GM18868 (cell line): ENCODE measurements around the gene CAMTA2.
"Not testable (repeated sequence)": the region's sequence is repeated elsewhere in the genome, so short reads cannot be mapped to it uniquely, and the experiment has no call there.

ENCODE experiments used
- ATAC-seq: cut with Tn5 transposase; IDR thresholded peaks from one replicate; pipeline ENCODE4 v1.9.1; 2021; ENCODE audit warnings: mild to moderate bottlenecking, moderate library complexity; ENCODE audit not compliant: unreplicated experiment

The CAMTA2 gene

DNA sequence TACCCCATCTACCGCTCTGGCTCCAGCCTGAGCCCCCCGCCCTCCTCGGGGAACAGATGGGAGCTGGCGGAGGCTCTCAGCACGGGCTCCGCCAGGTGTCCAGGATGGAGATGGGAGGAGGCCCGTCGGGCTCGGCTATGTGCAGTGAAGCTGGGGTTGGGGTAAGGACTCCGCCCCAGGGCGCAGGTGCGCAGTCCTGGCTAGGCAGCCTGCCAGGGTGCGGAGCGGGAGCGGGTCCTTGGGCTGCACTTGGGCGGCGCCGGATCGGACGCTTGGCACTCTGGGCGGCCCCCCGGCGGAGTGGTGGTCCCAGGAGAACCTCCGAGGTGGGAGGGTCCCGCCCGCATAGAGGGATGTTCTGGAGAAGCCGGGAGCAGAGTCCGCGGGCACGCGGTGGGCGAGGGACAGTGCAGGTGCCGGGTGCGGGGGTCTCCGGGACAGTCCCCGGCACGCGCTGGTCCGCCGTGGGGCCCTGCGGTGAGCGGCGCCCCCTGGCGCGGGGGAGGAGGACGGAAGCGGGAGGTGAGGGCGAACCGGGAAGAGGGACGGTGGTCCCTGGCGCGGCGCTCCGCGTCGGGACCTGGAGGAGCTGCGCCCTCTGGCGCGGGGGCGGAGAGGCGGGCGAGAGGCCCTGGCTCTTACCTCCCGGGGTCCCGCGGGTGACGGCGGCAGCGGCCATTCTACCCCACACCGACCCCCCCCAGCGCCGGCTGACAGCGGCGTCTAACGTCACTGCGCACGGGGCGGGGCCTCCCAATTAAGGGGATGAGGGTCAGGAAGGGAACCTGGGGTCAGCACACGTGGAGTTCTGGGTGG lies at the start of gene CAMTA2:
TSS of gene CAMTA2 (minus strand) at position 725 of the 816 bp plus-strand sequence. CDS start 1,453 bp downstream, outside the sequence.
- peak; percentile 60 for ATAC-seq

GRCh38 chr17:5035315-5035714 lies 47.8 kb upstream of the CAMTA2 start, which contains the start of gene SLC52A1:
TSS of gene SLC52A1 (minus strand) at chr17:5035426. CDS start at chr17:5034606, 820 bp downstream.
- no peak for ATAC-seq

- no peak for ATAC-seq
These were observed 47.2 kb upstream of the CAMTA2 start for GRCh38 chr17:5034651-5035050.

DNA sequence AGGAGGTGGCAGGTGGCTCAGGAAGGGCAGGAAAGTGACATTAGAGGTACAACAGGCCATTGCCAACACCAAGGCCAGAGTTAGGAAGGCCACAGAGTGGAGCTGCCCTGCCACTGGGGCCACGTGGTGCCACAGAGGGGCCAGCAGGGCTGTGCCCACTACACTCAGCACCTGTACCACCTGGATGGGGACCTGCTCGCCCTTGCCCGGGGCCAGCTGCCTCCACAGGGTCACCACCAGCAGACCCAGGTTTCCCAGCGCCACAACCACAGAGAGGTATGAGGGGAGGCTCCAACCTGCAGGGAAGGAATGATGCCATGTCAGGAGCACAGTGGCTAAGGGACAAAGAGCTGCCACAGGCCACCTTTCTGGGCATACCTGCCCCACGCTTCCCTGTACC lies 46.6 kb upstream of the CAMTA2 start:
- ATAC-seq: no peak

- ATAC-seq: no peak
These were observed 46.0 kb upstream of the CAMTA2 start for GRCh38 chr17:5033352-5034015.

- no peak for ATAC-seq
These were observed 45.4 kb upstream of the CAMTA2 start for GRCh38 chr17:5032865-5033264.

DNA sequence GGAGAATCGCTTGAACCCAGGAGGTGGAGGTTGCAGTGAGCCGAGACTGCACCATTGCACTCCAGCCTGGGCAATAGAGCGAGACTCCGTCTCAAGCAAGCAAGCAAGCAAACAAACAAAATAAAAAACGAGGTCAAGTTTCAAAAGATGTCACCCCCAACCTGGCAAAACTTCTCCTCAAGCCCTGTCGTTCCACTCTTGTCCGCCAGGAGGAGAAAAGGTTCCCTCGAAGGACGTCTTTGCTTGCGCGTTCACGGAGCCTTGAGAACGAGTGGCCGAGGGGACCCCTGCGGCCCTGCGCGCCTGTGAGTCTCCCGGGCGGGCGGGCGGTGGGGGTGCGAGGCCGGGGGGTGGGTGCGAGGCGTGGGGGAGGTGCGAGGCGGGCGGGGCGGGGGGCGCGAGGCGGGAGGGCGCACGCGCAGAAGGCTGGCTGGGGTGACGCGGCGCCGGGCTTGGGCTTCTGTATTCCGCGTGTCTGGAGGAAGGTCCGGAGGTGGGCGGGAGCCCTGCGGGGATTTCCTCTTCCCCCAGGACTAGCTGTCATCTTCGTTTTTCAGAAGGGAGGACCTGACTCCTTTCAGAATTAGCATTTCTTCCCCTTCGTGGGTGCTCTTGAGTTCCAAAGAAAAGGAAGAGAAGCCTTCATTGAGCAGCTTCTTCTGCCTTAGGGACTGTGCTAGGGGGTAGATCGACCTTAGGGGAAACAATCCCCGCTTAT lies 44.0 kb upstream of the CAMTA2 start:
- peak; percentile 63 for ATAC-seq

DNA sequence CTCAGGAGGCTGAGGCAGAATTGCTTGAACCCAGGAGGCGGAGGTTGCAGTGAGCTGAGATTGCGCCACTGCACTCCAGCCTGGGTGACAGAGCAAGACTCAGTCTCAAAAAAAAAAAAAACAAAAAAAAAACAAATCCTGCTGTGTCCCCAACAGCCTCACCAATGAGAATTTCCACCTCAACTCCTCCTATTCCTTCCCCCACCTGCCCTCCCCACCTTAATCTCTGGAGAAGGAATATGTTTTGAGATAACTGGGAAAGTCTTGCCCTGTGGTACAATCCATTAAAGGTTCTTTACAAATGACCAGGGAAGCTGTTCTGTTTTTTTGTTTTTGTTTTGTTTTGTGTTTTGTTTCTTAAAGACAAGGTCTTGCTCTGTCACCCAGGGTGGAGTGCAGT lies 42.7 kb upstream of the CAMTA2 start:
- ATAC-seq: not testable (repeated sequence)

GRCh38 chr17:5027916-5028315 lies 40.4 kb upstream of the CAMTA2 start:
- no peak for ATAC-seq

GRCh38 chr17:5027299-5027698 lies 39.8 kb upstream of the CAMTA2 start:
- no peak for ATAC-seq

DNA sequence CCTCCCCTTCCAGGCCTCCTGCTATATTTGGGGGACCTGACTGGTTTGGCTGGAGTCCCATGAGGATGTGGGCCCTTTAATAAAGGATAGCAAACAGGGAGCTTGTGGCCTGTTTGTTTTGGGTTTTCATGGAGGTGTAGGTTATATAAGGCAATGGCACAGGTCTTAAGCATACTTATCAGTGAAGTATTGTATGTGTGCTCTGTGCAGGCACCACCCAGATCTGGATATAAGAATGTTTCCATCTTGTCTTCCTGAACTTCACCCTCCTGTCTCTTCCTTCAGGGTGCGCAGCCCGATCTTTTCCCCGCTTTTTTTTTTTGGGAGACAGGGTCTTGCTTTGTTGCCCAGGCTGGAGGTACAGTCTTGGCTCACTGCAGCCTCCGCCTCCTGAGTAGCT lies 37.1 kb upstream of the CAMTA2 start:
- no peak for ATAC-seq

- no peak for ATAC-seq
These were observed 36.2 kb upstream of the CAMTA2 start for GRCh38 chr17:5023588-5024147.

- no peak for ATAC-seq
These were observed 34.8 kb upstream of the CAMTA2 start for GRCh38 chr17:5022171-5022711.

DNA sequence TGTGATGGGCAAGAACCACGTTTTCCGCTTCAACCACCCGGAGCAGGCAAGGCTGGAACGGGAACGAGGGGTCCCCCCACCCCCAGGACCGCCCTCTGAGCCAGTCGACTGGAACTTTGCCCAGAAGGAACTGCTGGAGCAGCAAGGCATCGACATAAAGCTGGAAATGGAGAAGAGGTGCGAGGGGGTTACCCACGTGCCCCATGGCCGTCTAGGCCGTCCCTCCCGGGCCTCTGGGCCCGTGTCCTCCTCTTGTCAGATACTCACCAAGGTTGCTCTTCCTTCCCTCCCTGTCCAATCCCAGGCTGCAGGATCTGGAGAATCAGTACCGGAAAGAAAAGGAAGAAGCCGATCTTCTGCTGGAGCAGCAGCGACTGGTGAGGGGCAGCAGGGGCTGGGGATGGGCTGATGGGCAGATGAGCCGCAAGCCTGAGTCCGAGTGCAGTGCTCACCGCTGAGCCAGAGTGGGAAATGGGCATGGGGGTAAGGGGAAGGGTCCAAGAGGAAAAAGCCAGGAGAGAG lies 33.1 kb upstream of the CAMTA2 start:
- no peak for ATAC-seq

GRCh38 chr17:5019475-5019956 lies 32.0 kb upstream of the CAMTA2 start:
- ATAC-seq: no peak

DNA sequence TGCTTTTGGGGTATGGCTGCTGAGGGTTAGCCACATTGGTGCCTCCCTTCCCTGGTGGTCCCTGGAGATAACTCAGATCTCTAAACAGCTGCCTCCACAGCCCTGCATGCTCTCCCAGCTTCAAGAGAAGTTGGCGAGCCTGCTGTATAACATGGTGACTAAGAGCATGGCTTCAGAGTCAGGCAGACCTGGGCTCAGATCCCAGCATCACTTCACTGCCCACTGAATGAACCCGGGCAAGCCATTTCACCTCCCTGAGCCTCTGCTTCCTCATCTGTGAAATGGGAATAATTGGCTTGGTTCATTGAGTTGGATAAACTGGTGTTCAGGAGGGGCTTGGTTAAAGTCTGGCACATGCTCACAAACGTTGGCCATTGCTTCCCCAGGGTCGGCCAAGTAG lies 26.9 kb upstream of the CAMTA2 start:
- no peak for ATAC-seq

GRCh38 chr17:5011928-5012327 lies 24.5 kb upstream of the CAMTA2 start:
- no peak for ATAC-seq

DNA sequence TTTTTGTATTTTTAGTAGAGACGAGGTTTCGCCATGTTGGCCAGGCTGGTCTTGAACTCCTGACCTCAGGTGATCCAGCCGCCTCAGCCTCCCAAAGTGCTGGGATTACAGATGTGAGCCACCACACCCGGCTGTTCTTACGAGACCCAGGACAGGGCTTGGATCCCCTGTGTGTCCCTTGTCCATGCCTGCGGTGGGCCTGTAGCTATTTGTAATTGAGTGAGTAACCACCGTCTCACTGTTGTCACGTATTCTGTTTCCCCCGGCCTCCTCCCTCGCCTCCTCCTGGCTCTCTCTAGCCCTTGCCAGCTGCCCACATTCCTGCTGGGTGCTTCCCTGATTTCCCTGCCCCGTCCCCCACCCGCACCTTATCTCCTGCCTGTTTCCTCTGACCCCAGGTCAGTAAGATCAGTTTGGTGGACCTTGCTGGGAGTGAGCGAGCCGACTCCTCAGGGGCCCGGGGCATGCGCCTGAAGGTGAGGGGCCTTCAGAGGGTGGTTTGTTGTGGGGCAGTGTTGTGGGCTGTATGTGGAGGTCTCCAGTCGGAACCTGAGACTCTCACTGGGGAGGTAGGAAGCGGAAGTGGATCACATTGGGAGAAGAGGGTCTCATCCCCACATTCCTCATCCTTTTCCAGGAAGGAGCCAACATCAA lies 15.9 kb upstream of the CAMTA2 start:
- ATAC-seq: no peak

DNA sequence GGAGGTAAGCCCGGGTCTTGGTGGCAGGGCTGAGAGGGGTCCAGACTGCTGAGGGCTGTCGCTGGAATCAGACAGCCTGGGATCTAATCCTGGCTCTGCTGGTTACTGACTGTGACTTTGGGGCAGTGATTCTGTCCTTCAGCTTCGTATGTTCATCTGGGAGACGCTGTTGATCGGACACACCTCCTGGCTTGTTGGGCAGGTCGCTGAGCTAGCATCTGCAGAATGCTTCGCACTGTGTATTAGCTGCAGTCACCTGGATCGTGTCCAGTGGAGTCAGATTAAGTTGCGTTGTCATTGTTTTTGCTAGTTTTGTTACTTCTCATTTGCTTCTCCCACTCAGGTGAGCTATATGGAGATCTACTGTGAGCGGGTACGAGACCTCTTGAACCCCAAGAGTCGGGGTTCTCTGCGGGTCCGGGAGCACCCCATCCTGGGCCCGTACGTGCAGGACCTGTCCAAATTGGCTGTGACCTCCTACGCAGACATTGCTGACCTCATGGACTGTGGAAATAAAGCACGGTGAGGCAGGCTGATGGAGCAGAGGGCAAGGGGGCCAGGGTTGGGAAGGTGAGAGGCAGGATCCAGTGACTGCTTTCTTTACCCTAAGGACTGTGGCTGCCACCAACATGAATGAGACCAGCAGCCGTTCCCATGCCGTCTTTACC lies 14.8 kb upstream of the CAMTA2 start:
- no peak for ATAC-seq

GRCh38 chr17:5000237-5000639 lies 12.8 kb upstream of the CAMTA2 start:
- no peak for ATAC-seq
